Testis (tissue), 3 donors: ENCODE results near the gene KCNMB4. TPM values are rescaled to one million over a fixed set of nuclear protein-coding genes. Genes with fewer than 3 reads are reported as not detected.

Source experiments
- DNase-seq: peaks from one replicate; pipeline ENCODE4 v3.0.0-alpha.2; 2019
- H3K27ac ChIP-seq, 2 donors: fragments of 200-600 bp; sonication (generic); one replicate each; pipeline ENCODE4 v1.5.1; 2019
- H3K27me3 ChIP-seq: fragments of 200-600 bp; sonication (generic); one replicate; pipeline ENCODE4 v1.5.1; 2019
- H3K36me3 ChIP-seq: fragments of 200-600 bp; sonication (generic); one replicate; pipeline ENCODE4 v1.5.1; 2017; ENCODE audit warnings: low read depth; ENCODE audit errors: missing control alignments
- H3K4me1 ChIP-seq: fragments of 200-600 bp; sonication (generic); one replicate; pipeline ENCODE4 v1.5.1; 2019
- H3K4me3 ChIP-seq, 2 donors: fragments of 200-600 bp; sonication (generic); one replicate each; pipeline ENCODE4 v1.5.1; 2017 to 2019
- H3K9me3 ChIP-seq: fragments of 200-600 bp; sonication (generic); one replicate; pipeline ENCODE4 v1.5.1; 2017
- POLR2A ChIP-seq: fragments of 450-650 bp; IDR thresholded peaks from one replicate; pipeline ENCODE4 v1.6.1; 2017; ENCODE audit warnings: antibody characterized with exemption, mild to moderate bottlenecking, moderate library complexity
- WGBS, 2 donors: methylation state at CpG; one replicate each; pipeline ENCODE4 v1.1.5; 2018; 5-methylcytosine and 5-hydroxymethylcytosine counted together
- intact Hi-C: fragments of 100-400 bp; cut with DNase I; formaldehyde crosslinking; loops from one replicate; pipeline ENCODE4 v1.15.1; 2023; ENCODE audit warnings: low total_unique reads
- polyA plus RNA-seq: library from polyadenylated mRNA; stranded (reverse); fragments of 350-450 nt; fragmentation: Illumina TruSeq; extraction: RNeasy Lipid Tissue Mini Kit (QIAGEN cat#74804); gene quantifications from one replicate; pipeline ENCODE4 v1.2.3, GENCODE V29; 2014; ENCODE audit warnings: low read depth, low replicate concordance; ENCODE audit not compliant: insufficient read depth
- total RNA-seq, 2 donors: library from RNA; depleted of rRNA; stranded (reverse); fragments of >200 nt; gene quantifications; one replicate each; pipeline ENCODE4 v1.2.3, GENCODE V29; 2016
- TF ChIP-seq, protein P1 (sequence below), 3 experiments: fragments of 450-650 bp in 2 of 3; fragments of 200-600 bp in 1 of 3; sonication (generic) in 1 of 3; IDR thresholded peaks; one replicate each; pipeline ENCODE4 v1.5.1; 2016 to 2019; ENCODE audit warnings: antibody characterized with exemption in 3 of 3, mild to moderate bottlenecking in 2 of 3, moderate library complexity in 1 of 3

Gene KCNMB4
- total and polyA plus RNA-seq, 3 donors from 2014 or later: 3.5 to 8.8 (median 7.1) TPM

DNA sequence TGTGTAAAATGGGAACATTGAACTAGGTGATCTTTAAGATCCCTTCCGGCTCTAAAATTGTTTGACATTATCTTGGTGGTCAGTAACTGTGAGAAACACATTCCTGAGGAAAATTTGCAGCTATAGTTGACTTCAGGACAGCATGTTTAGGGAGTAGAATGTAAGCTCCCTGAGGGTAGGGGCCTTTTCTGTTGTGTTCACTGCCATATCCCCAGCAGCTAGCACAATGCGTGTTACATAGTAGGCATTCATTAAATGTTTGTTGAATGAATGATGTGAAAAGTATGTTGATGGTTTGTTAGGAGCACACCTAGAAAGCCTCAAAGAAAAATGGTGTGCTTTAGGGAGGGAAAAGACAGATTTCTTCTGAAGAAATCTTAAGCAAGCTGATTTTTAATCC is 38.5 kb upstream of the KCNMB4 start:
- H3K27ac ChIP-seq: no peak overlapping the region
- DNase-seq: no peak
- no peaks in the 10 kb centered on the region for H3K9me3 ChIP-seq
- intact Hi-C loops: no loop called here
- WGBS, 2 donors: 92 to 100% methylated on average over 2 of the region's 2 CpGs
- H3K4me3 ChIP-seq: no peak overlapping the region
- no peaks in the 10 kb centered on the region for H3K4me1 ChIP-seq
- no peak for TF ChIP-seq POLR2A
- TF ChIP-seq, protein P1, sequence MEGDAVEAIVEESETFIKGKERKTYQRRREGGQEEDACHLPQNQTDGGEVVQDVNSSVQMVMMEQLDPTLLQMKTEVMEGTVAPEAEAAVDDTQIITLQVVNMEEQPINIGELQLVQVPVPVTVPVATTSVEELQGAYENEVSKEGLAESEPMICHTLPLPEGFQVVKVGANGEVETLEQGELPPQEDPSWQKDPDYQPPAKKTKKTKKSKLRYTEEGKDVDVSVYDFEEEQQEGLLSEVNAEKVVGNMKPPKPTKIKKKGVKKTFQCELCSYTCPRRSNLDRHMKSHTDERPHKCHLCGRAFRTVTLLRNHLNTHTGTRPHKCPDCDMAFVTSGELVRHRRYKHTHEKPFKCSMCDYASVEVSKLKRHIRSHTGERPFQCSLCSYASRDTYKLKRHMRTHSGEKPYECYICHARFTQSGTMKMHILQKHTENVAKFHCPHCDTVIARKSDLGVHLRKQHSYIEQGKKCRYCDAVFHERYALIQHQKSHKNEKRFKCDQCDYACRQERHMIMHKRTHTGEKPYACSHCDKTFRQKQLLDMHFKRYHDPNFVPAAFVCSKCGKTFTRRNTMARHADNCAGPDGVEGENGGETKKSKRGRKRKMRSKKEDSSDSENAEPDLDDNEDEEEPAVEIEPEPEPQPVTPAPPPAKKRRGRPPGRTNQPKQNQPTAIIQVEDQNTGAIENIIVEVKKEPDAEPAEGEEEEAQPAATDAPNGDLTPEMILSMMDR (IDR thresholded peaks at IDR 0.05): no peak
- no peaks in the 10 kb centered on the region for H3K36me3 ChIP-seq
- no peaks in the 10 kb centered on the region for H3K27me3 ChIP-seq

- Histone ChIP-seq H3K4me3 (no peak overlapping the region), H3K27ac (no peak overlapping the region), H3K27me3 (no peaks in the 10 kb centered on the region), H3K9me3 (no peaks in the 10 kb centered on the region), H3K36me3 (no peaks in the 10 kb centered on the region), H3K4me1 (no peaks in the 10 kb centered on the region)
- intact Hi-C loops: no loop called here
- WGBS, 2 donors: 92 to 95% methylated on average over 3 of the region's 3 CpGs
- no peak for DNase-seq
- TF ChIP-seq, protein P1 (IDR thresholded peaks at IDR 0.05): no peak
- no peak for TF ChIP-seq POLR2A
Observed at GRCh38 chr12:70329728-70330127, 36.4 kb upstream of the KCNMB4 start.

DNA sequence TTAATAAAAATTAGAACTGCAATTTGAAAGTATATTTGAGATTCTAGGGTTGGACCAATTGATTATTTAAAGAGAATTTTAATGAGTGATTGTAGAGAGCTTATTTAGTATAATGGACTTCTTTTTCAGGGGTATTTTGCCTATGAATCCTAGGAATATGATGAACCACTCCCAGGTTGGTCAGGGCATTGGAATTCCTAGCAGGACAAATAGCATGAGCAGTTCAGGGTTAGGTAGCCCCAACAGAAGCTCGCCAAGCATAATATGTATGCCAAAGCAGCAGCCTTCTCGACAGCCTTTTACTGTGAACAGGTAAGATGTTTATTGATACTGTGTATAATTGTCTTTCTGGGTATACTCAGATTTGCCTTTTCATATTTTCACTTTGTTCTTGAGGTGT is 35.9 kb upstream of the KCNMB4 start:
- intact Hi-C loops: no loop called here
- 80 to 91% methylated on average over 2 of the region's 2 CpGs for WGBS, 2 donors
- Histone ChIP-seq H3K4me1 (no peaks in the 10 kb centered on the region), H3K27me3 (no peaks in the 10 kb centered on the region), H3K36me3 (no peaks in the 10 kb centered on the region), H3K4me3 (no peak overlapping the region), H3K27ac (no peak overlapping the region), H3K9me3 (no peaks in the 10 kb centered on the region)
- no peak for DNase-seq
- no peak for TF ChIP-seq POLR2A
- TF ChIP-seq, protein P1 (IDR thresholded peaks at IDR 0.05): no peak

DNA sequence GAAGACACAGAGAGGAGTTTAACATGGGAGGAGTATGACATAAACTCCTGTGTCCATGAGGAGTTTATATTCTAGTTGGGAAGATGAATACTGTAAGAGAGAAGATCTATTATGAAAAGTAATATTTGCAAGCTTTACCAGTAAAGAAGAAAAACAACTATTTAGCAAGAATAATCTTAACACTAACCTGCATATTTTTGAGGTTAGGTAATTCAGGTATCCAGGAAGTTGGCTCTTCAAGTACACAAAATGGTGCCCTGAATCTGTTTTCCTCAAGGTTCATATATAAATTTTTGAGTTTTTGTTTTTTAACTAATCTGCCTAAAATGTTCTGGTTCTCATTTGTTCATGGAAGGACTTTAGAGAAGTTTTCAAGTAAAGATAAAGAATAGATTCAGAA is 33.9 kb upstream of the KCNMB4 start:
- no peaks in the 10 kb centered on the region for H3K4me1 ChIP-seq
- H3K27ac ChIP-seq: no peak overlapping the region
- no peak overlapping the region for H3K4me3 ChIP-seq
- no peaks in the 10 kb centered on the region for H3K36me3 ChIP-seq
- H3K27me3 ChIP-seq: no peaks in the 10 kb centered on the region
- TF ChIP-seq POLR2A: no peak
- TF ChIP-seq, protein P1 (IDR thresholded peaks at IDR 0.05): no peak
- no peak for DNase-seq
- no peaks in the 10 kb centered on the region for H3K9me3 ChIP-seq
- intact Hi-C loops: no loop called here

GRCh38 chr12:70334742-70335141 is 31.3 kb upstream of the KCNMB4 start:
- DNase-seq: no peak
- Histone ChIP-seq H3K27me3 (no peaks in the 10 kb centered on the region), H3K4me1 (no peaks in the 10 kb centered on the region), H3K9me3 (no peaks in the 10 kb centered on the region), H3K36me3 (no peaks in the 10 kb centered on the region), H3K4me3 (no peak overlapping the region), H3K27ac (no peak overlapping the region)
- intact Hi-C loops: no loop called here
- TF ChIP-seq, protein P1 (IDR thresholded peaks at IDR 0.05): no peak
- TF ChIP-seq POLR2A: no peak
- 95 to 96% methylated on average over 8 of the region's 8 CpGs for WGBS, 2 donors
